Stimulated activated naive CD4-positive, alpha-beta T cell (primary cell): ENCODE measurements around the gene SPIRE1.
"Not testable (repeated sequence)": the region's sequence is repeated elsewhere in the genome, so short reads cannot be mapped to it uniquely, and the experiment has no call there.

ENCODE experiments used
- DNase-seq, 6 experiments: peaks; one replicate each; lab custom pipeline; 2025; lab: John Stamatoyannopoulos, UW

Gene SPIRE1

DNA sequence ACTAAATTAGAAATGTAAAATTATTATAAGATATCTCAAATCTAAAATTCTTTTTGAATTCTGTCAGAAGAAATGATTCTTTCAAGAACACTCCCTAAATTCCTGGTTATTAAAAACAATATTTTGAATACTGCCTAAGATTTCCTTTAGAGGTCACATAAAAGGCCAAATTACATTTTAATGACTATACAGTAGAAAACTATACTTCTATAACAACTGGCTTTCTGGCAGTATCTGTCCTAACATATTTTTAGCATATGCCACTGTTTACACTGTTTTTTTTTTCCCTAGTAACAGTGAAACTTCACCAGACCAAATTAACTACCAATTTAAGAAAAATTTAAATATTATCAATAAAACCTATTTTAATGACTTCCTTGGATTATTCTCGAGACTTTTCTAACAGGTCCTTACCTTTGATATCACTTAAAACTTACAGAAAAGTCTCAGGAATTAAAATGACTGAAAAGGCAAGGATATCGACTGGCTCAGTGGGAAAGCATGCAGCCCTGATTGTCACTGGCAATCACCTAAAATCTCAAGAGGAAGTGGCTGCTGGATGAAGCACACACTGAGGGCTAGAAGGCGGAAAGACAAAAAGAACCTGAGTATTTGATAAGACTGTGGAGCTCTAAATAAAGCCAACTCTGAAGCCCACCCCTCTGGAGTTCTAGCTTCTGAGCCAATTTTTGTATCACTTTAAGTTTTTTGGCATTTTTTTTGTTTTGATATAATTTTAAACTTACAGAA is 59.6 kb downstream of the SPIRE1 start:
- DNase-seq = peak in 1 of 6 experiments; percentile 17

DNA sequence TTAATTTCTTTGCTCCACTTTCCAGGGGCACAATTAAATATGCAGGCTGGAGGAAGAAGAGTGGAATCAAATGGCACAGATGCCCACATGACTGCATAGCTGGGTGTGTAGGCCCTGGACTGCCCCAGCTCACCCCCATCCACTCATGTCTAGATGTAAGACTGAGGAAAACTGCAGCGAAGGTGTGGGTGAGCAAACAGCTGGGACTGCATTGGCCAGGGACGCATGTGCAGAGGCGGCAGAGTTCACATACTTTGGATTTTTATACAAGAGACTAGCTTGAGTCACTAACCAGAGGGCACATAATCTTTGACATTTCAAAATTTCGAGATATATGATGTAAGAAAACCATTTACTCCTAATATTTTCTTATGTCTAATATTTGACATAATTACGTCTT is 60.1 kb downstream of the SPIRE1 start:
- DNase-seq = no peak

DNA sequence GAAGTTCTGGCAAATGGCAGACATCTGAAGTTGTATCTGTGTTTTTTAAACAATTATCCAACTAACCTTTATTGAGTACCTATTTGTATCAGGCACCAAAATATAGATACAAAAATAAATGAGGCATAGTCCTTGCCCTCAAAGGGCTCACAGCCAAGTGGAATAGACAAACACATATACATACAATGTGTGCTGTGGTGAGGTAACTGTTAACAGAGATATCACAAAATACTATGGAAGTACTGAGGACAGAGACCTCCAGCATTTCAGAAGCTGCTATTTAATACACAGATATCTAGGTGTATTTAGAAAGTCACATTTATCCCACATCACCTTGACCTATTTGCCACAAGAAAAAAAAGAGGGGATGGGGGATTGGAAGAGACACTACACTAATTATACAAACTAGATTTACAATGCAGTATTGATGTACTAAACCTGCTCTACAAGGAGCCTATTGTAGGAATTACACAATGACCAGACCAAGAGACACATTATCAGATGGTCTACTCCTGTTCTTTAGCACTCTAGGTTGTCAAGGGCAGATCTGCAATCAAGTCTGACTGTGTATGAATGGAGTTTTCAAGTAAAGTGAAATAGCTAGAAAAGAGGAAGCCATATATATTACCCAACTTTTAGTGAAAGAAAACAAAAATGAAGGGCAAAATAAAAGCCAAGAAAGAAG is 62.2 kb downstream of the SPIRE1 start:
- DNase-seq = no peak

DNA sequence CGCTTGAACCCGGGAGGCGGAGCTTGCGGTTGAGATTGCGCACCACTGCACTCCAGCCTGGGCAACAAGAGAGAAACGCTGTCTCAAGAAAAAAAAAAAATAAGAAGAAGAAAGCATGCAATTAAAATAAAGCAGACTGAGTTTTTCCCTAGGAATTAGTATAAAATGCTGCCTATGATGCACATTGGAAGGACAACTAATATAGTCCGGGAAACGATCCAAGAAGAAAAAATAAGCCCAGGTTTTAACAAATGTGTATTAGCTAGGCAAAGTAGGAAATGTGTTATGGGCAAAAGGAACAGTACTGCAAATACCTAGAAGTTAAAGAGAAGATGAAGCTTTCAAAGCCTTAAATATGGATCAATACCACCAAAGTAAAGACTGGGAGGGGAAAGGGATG is 64.0 kb downstream of the SPIRE1 start:
- DNase-seq = no peak

DNA sequence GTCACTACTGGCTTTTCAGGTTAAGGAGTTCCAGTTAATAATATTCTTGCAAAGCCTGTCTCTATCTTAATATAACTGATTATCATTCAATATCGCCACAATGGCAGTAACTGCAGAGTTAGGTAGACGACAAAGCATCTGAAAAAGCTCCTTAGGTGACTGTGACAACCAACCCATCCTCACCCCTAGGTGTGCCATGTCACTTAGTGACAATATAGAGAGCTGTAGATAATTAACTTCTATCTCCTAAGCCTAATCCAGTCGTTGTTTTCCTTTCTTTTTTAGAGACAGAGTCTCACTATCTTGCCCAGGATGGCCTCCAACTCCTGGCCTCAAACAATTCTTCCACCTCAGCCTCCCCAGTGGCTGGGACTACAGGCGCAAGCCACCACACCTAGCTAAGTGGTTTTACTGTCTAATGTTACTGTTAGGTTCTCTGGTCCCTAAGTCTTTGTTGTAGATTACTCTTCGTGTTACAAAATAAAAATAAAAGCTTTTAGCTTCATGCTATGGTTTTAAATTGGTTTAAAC is 65.2 kb downstream of the SPIRE1 start:
- no peak for DNase-seq

DNA sequence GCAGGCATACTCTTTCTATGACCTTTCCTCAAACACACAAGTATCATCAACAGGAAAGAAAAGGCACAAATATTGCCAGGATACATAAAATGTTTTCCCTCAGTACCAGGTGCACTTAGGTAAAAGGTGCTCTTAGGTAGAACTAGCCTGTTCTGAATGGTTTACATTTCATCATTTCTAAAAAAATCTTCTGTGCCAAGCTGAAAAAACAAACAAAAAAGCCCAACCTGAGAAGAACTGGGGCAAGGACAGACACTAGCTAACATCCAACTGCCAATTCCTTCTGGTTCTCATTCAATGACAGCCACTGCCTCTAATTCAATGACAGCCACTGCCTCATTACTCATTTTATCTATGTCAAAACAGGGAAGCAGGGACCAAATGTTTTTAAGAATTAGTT is 68.5 kb downstream of the SPIRE1 start:
- DNase-seq = no peak

DNA sequence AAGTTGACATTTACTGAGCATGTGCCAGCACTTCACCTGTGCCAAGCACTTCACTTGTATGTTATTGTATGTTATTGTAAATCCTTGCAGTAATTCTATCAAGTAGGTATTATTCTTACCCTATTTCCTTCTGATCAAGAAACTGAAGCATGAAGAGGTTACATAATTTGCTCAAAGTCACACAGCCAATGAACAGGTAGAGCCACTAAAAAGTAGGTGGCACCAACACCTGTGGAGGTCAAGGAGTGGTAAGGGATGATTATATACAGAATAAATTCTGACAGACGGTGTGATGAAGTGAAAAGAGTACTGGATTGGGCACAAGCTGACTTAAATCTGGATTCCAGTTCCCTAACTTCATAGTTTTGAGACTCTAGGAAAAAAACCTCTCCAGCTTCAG is 71.0 kb downstream of the SPIRE1 start:
- DNase-seq = no peak

DNA sequence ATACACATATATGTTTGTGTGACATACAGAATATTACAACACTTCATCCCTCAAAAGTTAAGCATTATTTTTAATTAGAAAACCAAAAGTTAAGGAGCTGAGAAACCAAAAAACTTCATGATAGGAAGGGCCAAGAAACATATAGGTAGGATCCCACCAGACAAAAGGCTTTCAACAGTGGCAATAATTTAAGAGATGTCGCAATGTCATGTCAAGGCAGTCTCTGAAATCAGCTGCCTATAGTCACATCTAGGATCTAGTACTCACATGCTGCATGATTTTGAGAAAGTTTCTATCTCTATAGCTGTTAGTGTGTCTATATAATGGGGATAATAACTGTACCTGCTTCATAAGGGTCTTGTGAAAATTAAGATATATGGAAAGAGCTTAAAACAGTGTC is 72.7 kb downstream of the SPIRE1 start:
- no peak for DNase-seq

DNA sequence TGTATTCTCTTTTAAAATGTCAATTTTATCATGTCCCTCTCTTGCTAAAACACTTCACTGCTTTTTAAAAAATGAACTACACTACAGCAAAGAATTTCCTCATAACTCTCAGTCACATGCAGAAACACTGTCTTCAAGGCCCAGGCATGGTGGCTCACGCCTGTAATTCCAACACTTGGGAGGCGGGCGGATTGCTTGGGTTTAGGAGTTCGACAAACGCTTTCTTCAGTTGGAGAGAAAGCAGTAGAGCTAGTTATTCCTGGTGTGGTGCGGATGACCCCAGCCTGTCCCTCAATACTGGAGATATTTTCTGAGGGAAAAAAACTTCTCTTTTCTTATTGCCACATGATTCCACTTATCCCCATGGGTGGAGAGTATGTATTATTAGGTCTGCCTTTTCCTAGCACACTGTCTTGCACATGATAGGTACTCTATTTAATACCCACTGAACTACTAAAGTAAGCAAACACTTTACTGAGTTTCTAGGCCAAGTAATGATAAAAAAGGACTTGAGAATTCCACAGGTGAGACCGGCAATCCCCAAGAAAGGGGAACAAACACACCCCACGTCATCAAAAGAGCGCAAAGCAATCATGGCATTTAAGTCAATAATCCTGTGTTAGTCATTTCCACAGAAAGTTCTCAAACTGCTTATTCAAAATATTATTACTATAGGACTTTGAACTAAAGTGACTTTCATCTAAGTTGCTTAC is 77.1 kb downstream of the SPIRE1 start:
- no peak for DNase-seq

DNA sequence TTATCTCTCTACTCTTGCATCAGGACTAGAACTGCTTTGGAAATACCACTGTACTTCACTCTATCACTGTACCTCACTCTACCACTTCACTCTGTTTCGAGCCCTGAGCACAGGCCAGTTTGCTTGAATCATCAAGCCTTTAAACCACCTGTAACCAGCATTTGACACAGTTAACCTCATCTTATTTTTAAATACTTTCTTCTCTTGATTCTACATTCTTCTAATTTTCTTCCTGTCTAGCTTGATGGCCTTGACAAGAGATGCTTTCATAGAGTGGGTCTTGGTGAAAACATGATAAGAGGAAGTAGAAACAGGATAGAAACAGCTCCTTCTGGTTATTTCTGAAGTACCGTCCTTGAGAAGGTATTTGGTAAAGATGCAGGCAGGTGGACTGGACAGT is 78.1 kb downstream of the SPIRE1 start:
- no peak for DNase-seq

DNA sequence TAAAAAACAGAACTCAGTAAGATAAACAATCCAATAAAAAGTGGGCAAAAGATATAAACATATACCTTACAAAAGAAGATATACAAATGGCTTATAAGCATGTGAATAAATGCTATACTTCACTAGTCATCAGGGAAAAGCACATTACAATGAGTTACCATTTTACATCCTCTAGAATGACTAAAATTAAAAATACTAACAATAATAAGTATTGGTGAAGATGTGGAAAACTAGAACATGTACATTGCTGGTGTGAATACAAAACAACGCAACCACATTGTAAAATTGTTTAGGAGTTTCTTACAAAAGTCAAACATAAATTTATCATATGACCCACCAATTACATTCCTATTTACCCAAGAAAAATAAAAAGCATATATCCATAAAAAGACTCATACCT is 80.1 kb downstream of the SPIRE1 start:
- DNase-seq = no peak

DNA sequence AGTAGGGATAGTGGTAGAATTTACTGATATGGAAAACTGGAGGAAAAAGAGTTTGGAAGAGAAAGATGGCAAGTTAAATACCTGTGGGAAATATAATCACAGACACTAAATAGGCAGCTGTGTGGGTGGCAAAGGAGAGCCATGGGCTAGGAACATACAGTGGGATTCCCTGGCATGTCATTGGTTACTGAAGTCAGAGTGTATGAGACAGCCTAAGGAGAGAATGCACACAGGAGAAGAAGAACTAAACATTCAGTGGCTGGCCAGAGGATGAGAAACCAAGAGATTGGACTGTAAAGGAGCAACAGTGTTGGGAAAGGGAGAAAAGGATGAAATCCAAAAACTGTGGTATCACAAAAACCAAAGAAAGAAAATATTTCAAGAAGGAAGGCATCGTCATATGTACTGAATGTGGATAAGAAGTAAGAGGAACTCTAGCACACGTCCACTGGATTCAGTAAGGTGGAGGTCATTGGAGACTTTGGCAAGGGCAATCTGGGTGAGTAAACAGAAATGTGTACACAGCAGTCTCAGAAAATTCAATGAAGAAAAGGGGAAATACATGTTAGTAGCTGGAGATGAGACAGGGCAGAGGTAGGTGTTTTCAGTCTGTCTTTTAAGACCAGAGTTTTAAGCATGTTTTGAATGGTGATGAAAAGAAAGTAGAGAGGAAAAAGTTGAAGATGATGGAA is 83.3 kb downstream of the SPIRE1 start:
- DNase-seq = no peak

DNA sequence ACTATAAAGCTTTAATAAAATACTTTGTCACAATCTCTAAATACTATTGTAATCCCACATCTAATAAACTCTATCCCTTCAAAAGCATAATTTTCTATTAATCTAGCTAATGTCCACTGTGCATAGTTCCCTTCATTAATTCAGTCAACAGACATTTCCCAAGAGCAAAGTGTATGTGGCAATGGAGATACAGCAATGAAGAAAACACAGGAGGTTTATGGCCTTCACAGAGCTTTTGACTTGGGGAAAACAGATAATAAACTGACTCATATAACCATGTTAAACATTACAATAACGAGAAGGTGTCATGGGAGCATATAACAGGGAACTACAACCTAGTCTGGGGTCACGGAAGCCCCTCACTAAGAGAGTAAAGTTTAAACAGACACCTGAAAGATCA is 86.3 kb downstream of the SPIRE1 start:
- no peak for DNase-seq

DNA sequence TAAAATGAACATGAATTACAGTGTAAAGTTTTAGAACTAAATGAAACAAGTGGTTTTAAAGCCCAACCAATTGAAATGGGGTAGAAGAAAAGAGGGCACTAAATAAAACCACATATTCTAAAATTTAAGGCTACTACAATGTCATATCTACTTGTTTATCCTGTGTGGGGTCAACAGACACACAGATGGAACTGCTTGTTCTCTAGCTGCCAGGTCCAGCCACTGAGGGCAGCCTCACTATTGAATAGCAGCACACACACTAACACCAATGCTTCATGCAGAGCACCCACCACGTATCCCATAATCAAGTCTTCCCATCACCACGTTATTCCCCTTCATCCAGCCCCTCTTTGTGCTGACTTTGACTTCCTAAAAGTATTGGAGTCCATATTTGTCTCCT is 88.1 kb downstream of the SPIRE1 start:
- DNase-seq = no peak

DNA sequence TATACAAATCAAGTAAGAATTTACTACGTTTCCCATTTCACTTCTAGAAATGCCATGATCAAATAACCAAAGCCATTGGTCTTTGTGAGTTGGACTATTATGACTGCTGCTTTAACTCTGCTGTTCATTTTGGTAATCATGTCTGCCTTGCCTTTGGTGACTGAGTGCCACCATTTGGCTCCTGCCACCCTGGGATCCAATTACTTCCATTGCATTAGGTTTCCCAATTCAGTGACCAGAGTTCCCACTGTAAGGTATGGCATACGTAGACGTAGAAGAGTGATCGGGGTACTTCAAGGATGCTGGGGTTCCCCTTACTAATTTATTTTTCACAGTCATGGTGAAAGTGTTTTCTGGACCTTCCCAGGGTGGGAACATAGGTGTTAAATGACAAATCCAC is 90.1 kb downstream of the SPIRE1 start:
- no peak for DNase-seq

DNA sequence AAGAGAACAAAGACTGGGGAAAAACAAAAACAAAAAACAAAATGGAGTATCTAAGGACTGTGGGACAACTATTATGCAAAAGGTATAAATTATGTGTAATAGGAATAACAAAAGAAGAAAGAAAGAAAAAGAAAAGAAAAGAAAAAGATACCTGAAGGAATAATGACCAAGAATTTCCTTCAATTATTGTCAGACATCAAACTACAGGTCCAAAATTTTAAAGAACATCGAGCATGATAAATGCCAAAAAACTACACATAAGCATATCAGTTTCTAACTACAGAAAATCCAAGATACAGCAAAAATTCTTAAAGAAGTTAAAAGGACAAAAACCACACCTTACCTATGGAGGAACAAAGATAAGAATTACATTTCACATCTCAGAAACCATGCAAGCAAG is 93.0 kb downstream of the SPIRE1 start:
- DNase-seq = no peak

DNA sequence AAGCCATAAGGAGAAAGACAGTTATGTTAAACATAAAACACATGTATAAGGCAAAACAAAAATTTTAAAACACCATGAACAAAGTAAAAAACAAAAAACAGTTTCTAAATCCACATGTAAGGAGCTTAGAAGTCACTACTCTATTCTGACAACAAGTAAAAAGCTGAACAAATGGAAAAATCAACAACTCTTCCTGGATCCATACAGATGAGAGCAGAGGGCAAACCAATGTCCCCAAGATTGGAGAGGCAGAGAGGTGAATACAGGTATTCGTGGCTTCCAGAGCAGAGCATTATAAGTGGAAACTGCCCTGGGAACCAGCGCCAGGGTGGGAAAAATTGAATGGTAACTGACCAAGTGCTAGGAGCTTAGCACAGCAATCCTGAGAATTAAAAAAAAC is 93.5 kb downstream of the SPIRE1 start:
- DNase-seq = no peak

DNA sequence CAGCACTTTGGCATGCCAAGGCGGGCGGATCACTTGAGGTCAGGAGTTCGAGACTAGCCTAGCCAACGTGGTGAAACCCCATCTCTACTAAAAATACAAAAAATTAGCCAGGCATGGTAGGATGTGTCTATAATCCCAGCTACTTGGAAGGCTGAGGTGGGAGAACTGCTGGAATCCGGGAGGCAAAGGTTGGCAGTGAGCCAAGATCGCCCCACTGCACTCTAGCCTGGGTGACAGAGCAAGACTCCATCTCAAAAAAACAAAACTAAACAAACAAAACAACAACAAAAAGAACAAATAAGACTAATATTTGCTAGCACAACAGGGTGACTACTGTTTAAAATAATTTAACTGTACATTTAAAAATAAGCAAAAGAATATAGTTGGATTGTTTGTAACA is 97.3 kb downstream of the SPIRE1 start:
- not testable (repeated sequence) for DNase-seq

DNA sequence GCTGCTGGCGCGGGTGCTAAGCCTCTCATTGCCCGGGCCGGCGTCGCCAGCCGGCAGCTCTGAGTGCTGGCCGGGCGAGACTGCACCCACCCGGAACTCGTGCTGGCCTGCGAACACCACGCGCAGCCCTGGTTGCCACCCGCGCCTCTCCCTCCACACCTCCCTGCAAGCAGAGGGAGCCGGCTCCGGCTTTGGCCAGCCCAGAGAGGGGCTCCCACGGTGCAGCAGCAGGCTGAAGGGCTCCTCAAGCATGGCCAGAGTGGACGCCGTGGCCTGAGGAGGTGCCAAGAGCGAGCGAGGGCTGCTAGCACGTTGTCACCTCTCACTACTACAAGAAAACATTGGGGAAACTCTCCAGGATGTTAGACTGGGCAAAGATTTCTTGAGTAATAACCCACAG is 98.6 kb downstream of the SPIRE1 start:
- DNase-seq = no peak

DNA sequence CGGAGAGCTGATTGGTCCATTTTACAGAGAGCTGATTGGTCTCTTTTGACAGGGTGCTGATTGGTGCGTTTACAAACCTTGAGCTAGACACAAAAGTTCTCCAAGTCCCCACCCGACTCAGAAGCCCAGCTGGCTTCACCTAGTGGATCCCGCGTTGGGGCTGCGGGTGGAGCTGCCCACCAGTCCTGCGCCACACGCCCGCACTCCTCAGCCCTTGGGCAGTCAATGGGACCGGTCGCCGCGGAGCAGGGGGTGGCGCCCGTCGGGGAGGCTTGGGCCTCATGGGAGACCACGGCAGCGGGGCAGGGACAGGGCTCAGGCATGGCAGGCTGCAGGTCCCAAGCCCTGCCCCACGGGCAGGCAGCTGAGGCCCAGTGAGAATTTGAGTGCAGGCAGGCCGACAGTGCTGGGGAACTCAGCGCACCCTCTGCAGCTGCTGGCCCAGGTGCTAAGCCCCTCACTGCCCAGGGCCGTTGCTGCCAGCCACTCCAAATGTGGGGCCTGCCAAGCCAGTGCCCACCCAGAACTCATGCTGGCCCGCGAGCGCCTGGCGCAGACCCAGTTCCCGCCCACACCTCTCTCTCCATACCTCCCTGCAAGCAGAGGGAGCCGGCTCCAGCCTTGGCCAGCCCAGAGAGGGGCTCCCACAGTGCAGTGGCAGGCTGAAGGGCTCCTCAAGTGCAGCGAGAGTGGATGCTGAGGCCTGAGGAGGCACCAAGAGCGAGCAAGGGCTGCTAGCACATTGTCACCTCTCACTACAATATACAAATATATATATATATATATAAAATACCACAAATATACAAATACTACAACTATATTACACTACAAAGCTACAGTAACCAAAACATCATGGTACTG is 100.7 kb downstream of the SPIRE1 start:
- no peak for DNase-seq

DNA sequence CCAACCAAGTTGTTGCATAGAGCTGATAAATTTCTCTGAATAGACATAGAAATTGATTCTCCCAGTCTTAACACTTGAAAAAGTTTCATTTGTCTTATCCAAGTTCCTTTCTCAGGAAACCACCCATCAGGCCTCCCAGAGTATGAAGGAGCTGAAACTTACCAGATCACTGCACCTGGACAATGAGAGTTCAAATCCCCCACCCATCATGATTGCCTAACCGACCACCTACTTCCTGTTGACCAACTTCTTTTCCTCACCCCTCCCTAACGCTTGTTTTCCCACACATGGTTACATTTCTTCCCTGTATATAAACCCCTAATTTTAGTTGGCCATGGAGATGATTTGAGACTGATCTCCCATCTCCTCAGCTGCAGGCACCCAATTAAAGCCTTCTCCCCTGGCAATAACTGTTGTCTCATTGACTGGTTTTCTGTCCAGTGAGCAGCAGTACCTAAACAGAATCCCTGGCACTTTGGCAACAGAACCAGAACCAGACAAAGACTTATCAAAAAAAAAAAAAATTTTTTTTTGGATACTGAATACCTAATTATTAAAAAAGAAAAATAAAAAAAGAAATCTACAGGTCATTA is 103.0 kb downstream of the SPIRE1 start:
- DNase-seq = no peak
